Stimulated activated CD4-positive, alpha-beta T cell treated with anti-CD3 and anti-CD28 coated beads, Interleukin-4, amount 100 ng/mL, for 4 hours (primary cell): ENCODE data around the gene ATG7.

Experiments used
- DNase-seq, 2 experiments: peaks; one replicate each; pipeline ENCODE4 v3.0.0-alpha.2; 2020

ATG7 gene, protein sequence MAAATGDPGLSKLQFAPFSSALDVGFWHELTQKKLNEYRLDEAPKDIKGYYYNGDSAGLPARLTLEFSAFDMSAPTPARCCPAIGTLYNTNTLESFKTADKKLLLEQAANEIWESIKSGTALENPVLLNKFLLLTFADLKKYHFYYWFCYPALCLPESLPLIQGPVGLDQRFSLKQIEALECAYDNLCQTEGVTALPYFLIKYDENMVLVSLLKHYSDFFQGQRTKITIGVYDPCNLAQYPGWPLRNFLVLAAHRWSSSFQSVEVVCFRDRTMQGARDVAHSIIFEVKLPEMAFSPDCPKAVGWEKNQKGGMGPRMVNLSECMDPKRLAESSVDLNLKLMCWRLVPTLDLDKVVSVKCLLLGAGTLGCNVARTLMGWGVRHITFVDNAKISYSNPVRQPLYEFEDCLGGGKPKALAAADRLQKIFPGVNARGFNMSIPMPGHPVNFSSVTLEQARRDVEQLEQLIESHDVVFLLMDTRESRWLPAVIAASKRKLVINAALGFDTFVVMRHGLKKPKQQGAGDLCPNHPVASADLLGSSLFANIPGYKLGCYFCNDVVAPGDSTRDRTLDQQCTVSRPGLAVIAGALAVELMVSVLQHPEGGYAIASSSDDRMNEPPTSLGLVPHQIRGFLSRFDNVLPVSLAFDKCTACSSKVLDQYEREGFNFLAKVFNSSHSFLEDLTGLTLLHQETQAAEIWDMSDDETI

DNA sequence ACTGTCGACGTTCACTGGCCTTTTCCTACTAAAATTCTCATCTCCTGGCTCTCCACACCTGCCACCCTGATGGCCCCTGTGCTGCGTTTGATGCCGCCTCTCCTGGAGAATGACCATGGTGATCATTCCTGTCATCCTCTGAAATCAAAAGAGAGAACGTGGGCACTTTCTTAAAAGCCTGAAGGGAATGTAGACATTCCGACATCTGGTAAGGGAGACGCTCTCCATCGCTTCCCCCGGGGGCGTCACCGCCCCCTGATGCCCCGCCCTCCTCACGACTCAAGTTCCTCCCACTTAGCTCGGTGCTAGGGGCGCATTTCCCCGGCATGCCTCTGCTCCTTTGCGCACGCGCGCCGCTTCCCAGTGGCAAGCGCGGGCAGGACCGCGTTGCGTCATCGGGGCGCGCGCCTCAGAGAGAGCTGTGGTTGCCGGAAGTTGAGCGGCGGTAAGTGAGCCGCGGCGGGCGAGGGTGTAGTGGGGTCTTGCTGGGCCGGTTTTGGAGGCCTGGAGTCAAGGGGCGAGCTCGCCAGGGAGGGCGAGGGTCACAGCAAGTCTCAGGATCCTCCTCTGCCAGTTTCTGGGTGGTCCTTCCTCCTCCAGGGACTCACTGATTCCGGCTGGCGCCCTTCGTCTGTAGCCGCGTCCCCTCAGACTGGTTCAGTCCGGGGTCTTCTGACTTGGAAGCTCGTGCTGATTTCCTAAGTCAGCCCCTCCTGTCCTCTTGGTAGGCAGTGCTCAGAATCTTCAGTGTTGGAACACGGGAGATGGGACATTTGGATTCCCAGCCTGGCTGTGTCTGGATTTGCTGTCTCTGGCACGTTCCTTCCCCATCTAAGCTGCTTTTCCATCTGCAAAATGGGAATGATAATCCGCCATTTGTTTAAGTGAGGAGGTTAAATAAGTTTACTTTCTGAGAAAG, at the start of gene ATG7:
Gene ATG7, plus strand, starts transcription at position 412 of the 919 bp plus-strand sequence. CDS start 26,299 bp downstream, outside the sequence.
- DNase-seq: peak; percentile 97 to 98

DNA sequence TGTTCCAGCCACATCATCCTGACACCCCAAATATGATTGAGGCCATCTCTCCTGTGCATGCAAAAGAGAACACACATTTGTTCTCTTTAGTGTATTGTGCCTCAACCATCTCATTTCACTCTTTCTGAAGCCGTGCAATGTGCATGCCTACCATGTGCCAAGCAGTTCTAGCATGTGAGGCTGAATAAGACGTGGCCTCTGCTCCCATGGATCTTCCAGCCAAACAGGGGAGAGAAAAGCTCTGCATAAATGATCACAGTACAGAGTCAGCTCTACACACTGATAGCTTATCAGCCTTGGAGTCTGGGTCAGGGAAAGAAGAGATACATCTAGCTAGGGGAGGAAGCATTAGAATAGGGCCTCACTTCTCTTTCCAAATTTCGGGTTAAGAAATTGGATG, 48.2 kb upstream of the ATG7 start:
- DNase-seq: no peak

DNA sequence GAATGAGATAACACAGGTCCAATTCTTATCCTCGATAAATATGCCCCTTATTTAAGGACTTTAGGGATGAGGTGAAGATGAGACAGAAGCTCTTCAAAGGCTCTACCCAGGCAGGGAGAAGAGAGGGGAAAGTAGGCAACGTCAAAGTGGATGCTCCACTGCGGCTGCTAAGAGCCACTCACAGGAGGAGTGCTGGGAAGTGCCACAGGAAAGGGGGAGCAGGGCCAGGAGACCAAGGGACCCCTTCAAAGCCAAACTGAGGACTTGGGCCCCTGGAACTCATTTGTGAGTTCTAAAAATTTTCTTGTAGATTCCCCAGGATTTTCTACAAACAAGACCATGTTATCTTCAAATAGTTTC, 47.3 kb upstream of the ATG7 start:
- DNase-seq: no peak

DNA sequence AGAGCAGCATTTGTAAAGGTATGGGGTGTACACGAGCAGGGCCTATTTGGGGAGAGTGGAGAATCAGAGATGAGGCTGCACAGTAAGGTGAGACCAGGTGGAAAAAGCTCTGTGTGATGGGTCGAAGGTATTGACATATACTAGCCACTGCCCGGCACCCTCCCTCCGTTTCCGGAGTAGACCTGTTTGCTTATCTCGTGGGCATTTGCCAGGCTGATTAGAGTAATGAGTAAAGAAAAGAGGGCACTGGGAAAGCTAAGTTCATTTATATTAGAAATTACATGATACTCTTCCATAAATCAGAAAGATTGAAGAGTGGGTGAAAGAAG, 46.2 kb upstream of the ATG7 start:
- no peak for DNase-seq

DNA sequence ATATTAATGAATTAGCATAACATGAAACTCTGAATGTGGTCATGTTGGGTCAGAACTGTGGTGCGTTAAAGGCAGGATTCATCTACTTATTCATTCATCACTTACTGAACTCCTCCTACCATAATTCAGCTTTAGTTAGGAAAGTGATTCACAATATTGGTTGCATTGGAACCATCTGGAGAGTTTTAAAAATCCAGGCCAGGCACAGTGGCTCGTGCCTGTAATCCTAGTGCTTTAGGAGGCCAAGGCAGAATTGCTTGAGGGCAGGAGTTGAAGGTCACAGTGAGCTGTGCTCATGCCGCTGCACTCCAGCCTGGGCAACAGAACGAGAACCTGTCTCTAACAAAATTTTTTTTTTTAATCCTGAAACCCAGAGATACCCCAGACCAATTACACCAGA, 44.2 kb upstream of the ATG7 start:
- DNase-seq: no peak

DNA sequence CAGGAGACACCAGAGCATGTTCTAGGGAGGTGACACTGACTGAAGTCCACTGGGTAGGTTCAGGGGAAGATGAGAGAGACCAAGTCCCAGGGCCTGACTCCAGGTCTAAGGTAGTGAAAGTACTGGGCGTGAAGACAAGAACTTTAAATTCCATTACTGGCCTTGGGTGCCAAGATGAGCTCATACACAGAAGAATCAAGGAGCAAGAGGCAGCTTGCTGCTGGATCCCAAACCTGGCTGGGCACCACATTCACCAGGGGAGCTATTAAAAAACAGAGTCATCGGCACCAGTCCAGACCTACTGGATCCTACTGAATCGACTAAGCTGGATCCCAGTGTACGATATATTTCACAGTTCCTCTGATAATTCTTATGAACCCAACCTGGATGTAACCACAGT, 42.1 kb upstream of the ATG7 start:
- no peak for DNase-seq

DNA sequence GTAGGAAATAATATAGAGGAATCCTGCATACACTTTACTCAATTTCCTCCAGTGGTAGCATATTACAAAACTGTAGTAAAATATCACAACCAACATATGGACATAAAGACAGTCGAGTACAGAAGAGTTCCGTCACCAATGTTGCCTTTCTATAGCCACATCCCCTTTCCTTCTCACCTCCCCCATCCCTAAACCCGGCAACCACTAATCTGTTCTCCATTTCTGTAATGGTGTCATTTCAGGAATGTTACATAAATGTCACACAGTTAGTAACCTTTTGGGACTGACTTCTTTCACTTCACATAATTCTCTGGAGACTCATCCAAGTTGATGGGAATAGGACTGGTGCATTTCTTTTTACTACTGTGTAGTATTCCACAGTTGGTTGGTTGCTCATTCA, 41.4 kb upstream of the ATG7 start:
- no peak for DNase-seq

DNA sequence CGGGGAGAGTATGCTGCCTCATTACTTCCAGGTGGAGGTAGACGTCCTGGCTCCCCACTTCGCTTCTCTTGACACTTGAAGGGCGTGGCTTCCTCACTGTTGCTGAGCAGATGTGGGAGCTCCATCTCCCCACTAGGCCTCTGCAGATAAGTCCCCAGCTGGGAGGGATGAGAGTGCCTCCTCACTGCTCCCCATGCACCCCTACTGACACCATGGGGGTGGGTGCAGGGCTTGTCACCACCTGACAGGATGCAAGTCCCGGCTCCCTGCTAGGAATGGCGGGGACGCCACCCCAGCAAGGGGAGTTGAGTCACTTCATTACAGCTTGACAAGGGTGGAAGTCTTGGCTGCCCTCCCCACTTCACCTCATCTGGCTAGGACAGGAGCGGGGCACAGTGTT, 36.8 kb upstream of the ATG7 start:
- no peak for DNase-seq

DNA sequence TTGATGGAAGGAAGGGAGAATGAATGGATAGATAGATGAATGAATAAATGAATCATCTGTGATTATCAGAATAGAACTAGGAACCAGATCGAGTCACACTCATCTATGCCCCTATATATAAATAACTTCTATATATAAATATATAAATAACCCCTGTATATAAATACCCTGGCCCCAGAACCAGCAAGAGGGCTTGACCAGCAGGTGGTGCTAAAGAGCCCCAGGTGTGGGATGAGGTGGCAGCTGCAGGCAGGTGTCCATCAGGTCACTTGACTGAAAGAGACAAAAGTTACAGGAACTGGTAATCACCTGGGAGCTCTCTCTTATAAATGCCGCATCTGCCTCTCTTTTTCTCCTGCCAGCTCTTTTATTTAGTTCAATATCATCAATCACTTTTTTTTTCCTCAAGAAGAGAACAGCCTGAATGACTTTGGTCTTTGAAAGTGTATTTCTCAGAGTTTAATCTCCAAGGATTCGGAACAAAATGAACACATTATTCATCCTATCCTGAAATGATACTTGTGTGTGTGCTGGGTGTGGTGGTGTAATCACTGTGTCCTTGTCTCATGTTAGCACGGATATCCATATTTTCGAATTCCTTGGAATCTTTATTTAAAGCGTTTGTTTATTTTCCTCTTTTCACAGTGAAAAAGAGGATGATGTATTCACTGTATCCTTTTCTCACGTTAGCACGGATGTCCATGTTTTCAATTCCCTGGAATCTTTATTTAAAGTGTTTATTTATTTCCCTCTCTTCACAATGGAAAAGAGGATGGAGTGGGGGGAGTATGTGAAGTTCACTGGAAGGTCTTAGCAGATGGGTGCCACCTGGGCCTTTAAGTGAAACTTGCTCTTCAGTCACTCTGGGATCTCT, 35.4 kb upstream of the ATG7 start:
- peak; percentile 70 to 75 for DNase-seq

DNA sequence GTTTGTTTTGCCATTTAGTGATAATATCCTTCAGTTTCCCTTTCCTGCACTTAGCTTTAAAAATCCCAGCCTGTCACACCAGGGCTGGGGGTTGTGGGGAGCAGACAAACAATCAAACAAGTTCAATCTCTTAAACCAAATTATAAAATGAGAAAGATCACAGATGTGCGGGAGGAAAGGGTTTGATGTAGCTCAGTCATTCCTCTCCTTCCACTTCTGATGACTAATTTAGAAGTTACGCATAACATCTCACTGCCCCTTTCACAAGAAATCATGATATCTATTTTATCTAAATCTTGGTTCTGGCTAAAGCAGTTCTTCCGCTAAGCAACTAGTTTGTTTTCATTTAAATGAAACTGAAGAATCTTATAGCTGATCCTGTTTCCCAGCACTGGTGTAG, 34.1 kb upstream of the ATG7 start:
- no peak for DNase-seq

DNA sequence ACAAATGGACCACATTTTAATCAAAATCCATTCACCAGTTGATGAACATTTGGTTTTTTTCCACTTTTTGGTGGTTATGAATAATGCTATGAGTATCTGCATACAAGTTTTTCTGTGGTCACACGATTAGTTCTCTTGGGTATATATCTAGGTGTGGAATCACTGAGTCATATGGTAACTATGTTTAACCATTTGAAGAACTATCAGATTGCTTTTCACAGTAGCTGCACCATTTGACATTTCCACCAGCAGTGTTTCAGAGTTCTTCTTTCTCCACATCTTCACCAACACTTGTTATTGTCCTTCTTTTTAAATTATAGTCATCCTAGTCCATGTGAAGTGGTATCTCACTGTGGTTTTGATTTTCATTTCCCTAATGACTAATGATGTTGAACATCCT, 33.3 kb upstream of the ATG7 start:
- DNase-seq: no peak

DNA sequence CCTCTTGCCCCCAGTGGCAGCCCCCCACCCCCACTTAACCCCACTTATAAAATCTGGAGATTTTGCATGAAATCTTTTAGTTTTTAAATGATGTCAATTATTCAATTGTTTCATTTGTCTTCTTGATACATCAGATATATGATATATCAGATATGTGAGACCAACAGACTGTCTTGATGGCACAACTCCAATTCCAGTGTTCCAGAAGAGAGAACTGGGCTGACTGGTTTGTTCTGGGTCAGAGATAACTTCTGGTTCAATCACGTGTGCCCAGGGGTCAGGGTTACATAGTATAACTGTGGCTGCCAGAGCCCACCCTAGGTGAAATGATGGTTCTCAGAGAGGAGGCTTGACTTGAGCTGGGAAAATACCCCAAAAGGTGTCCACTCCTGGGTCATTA, 32.4 kb upstream of the ATG7 start:
- DNase-seq: no peak

DNA sequence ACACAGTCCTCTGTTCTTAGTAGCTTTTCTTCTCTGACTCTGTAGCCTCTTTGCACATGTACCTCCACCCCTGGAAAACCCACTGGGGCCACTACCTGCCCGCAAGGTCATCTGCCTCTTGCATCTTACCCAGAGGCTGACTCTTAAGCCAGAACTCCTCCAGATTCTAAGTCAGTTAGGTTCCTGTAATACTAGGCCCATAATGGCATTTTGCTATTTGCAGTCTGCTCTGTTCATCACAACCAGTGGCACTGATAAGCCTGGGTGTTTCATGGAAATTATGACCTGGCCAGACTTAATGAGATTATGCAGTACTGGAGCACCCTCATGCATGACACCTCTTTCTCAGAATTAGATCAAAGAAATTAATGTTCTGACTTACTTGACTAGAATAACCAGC, 31.7 kb upstream of the ATG7 start:
- DNase-seq: peak; percentile 10 to 33

DNA sequence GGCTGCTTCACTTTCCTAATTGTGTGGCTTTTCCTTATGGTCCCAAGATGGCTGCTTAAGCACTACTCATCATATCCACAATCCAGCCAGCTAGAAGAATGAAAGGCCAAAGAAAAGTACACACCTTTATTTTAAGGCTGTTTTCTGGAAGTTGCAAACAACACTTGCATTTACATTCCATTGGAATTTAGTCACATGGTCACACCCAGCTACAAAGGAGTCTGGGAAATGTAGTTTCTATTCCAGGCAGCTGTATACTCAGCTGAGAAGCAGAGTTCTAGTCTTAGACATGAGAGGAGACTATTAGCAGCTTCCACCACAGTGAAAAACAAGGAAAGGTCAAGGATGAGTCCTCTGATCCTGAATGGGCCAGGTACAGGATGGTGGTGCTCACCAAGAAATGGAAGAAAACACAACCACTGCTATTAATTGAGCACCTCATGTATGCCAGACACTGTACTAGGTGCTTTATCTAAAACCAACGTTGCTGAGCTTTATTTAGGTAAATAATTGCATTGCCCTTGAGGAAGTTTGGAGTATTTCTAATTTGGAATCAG, 28.0 kb upstream of the ATG7 start:
- no peak for DNase-seq

DNA sequence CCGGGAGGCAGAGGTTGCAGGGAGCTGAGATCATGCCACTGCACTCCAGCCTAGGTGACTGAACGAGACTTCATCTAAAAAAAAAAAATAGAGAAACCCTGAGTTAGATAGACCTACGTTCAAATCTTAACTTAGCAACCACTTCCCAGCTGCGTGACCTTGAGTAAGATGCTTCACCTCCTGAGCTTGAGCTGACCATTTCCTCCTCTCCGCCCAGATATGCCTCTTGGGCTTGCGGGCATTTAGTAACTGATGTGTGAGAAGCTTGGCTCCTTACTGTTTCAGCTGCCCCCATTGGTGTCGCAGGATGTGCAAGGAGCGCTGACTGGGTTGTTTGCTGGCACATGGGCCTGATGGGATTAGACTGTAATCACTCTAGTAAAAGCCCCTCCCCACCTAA, 26.9 kb upstream of the ATG7 start:
- DNase-seq: no peak

DNA sequence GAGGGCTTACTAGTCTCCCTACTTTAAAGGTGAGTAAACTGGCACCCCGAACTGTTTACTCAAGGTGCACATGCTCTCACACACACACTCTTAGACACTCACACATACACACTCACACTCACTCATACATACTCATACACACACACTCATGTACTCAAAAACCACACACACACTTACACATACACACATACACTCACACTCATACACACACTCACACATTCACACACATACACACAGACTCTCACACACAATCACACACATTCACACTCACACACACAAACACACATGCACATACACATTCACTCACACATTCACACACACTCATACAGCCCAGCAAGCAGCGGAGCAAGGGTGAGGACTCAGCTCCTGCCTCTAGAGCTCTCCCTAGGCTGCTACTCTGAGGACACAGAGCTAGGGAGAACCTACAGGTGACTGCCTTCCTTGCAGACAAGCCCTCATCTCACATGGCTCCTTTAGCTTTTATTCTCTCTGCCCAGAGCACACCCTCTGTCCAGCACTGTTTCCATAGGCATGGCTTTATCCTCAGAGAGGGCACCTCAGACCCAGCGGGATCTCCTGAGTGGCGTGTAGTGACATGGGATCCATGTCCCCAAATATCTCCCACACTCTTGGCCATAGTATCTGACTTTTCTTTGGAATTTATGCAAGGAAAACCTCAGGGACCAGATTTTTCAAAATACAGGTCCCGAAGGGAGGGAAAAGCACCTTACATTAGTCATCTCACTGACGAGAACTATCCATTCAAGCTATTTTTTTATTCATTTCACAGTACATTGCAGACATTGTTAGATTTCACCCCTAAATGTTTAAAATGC, 26.2 kb upstream of the ATG7 start:
- DNase-seq: no peak

DNA sequence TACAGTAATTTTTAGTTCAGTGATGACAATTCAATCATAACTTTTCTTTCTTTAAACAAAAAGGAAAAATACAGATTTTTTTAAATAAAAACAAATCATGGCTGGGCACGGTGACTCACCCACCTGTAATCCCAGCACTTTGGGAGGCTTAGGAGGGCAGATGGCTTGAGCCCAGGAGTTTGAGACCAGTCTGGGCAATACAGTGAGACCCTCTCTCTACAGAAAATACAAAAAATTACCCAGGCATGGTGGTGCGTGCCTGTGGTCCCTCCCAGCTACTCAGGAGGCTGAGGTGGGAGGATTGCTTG, 25.6 kb upstream of the ATG7 start:
- no peak for DNase-seq

DNA sequence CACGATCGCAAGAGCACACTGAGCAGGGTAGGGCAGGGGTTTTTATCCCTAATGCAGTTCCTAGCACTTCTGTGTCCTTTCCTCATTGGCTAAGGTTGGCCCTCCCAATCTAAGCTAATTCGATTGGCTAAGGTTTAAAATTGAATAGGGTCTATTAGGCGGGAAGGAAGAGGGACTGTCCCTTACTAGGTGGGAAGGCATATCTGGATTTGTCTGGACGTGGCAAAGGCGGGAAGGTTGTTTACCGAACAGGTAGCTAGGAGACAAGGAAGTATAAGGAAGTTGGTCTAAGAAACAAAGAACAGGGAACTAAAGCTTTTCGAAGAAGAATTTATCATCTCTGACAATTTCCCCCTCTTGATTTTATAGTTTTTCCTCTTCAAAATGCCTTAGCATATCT, 24.8 kb upstream of the ATG7 start:
- DNase-seq: no peak

DNA sequence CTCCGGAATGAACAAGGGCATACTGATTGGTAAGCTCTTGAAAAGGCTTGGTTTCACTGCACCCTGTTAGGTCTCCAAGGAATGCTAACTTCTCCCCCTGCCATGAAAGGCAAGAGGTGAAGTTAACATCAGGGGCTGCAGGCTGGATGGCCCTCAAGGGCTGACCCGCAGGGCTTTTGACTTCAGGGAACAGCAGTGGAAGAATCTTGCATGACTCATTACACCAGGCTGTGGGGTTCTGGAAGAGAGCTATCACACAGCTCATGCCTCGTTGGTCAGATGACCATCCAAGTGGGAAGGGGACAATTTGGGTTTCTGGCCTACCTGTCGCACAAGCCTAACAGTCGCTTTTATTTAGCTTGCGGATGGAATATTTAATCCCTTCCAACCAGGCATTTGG, 23.6 kb upstream of the ATG7 start:
- no peak for DNase-seq

DNA sequence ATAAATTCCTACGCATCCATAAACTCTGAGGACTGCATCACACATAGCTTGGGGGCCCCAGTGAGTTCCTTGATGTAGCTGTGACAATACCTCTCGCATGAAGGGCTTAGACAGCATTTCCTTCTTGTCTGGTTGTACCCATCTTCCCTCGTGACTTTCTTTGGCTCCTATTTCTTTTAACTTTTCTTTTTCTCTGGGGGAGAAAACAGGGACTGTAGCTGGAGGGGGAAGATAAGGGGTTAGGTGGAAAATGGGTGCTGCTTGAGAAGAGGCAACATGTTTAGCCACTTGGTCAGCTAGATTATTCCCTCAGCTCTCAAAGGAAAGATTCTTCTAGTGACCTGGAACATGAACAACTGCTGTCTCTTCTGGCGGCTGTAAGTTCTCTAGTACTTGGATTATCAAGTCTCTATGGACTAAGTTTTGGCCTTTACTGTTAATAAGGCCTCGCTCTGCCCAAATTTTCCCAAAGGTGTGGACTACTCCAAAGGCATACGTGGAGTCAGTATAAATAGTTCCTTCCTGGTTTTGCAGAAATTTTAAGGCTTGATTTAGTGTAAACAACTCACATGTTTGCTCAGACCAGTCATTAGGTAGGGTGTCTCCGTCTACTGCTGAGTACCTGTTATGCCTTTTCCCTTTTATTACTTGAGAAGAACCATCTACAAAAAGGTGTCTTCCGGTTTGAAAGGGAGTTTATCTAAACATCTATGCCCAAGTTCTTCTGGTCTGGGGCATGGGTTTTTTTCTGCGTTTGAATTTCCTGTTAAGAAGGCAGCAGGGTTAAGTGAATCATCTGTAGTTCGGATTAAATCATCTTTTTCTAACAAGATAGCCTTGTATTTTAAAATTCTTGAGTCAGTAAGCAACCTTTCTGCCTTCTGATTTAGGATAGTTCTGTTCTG, 21.0 kb upstream of the ATG7 start:
- DNase-seq: no peak

DNA sequence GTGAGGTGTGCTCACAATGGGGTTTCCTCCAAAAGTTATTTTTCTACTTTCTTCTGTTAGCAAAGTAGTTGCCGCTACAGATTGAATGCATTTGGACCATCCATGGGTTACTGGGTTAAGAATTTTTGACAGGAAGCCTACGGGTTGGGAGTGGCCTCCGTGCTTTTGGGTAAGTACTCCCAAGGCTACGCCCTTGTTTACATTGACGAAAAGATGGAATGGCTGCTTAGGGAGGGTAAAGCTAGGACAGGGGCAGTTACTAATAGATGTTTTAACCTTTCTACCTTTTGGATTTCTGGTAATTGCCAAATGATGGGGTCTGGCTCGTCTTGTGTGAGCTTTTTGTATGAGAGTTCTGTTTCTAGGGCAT, 20.4 kb upstream of the ATG7 start:
- no peak for DNase-seq
